HepG2 (cell line): ENCODE data around the gene PAPPA.

Source experiments
- BRCA1 ChIP-seq: sonication (generic); formaldehyde crosslinking; IDR thresholded peaks from 2 replicates; pipeline ENCODE4 v1.4.0; 2020; ENCODE audit warnings: missing genetic modification reagents
- CEBPB ChIP-seq: IDR thresholded peaks from 2 replicates; pipeline ENCODE4 v1.6.1; 2011; ENCODE audit warnings: low read depth, low read length, improper control_type of control experiment, borderline replicate concordance
- ESRRA ChIP-seq: sonication (generic); formaldehyde crosslinking; IDR thresholded peaks from 2 replicates; pipeline ENCODE4 v1.5.1; 2020; ENCODE audit warnings: mild to moderate bottlenecking, low read depth, missing genetic modification reagents
- JUND ChIP-seq: sonication (generic); formaldehyde crosslinking; IDR thresholded peaks from 2 replicates; pipeline ENCODE4 v1.8.0; 2022; ENCODE audit warnings: mild to moderate bottlenecking, missing genetic modification reagents
- LCORL ChIP-seq, 2 experiments: fragments of 450-650 bp in 1 of 2; sonication (generic) in 1 of 2; formaldehyde crosslinking in 1 of 2; IDR thresholded peaks; 2 replicates each; pipeline versions ENCODE4 v1.5.0 to v1.6.1; 2017 to 2020; ENCODE audit warnings: antibody characterized with exemption in 1 of 2, missing genetic modification reagents in 1 of 2
- NFE2L1 ChIP-seq: sonication (generic); formaldehyde crosslinking; IDR thresholded peaks from 2 replicates; pipeline ENCODE4 v1.4.0; 2020; ENCODE audit warnings: missing genetic modification reagents, mild to moderate bottlenecking, borderline replicate concordance
- RAD21 ChIP-seq: fragments of 450-650 bp; formaldehyde crosslinking; IDR thresholded peaks from 2 replicates; pipeline ENCODE4 v1.5.0; 2020; ENCODE audit warnings: mild to moderate bottlenecking
- ZBTB21 ChIP-seq: sonication (generic); formaldehyde crosslinking; IDR thresholded peaks from 2 replicates; pipeline ENCODE4 v1.4.0; 2020; ENCODE audit warnings: missing genetic modification reagents
- ZNF207 ChIP-seq: fragments of 450-650 bp; IDR thresholded peaks from 2 replicates; pipeline ENCODE4 v1.6.1; 2016; ENCODE audit warnings: antibody characterized with exemption, borderline replicate concordance
- ZNF24 ChIP-seq: fragments of 450-650 bp; IDR thresholded peaks from 2 replicates; pipeline ENCODE4 v1.6.1; 2017; ENCODE audit warnings: antibody characterized with exemption, mild to moderate bottlenecking
- TF ChIP-seq, protein P1 (sequence below): sonication (generic); formaldehyde crosslinking; IDR thresholded peaks from 2 replicates; pipeline ENCODE4 v1.5.1; 2020; ENCODE audit warnings: mild to moderate bottlenecking, missing genetic modification reagents
- TF ChIP-seq, protein P2 (sequence below): sonication (generic); formaldehyde crosslinking; IDR thresholded peaks from 2 replicates; pipeline ENCODE4 v1.5.0; 2020; ENCODE audit warnings: mild to moderate bottlenecking, missing genetic modification reagents, moderate library complexity
- TF ChIP-seq, protein P3 (sequence below): sonication (generic); formaldehyde crosslinking; IDR thresholded peaks from 2 replicates; pipeline ENCODE4 v1.4.0; 2020; ENCODE audit warnings: missing genetic modification reagents, borderline replicate concordance
- TF ChIP-seq, protein P4 (sequence below): sonication (generic); formaldehyde crosslinking; IDR thresholded peaks from 2 replicates; pipeline ENCODE4 v1.8.0; 2022; ENCODE audit warnings: mild to moderate bottlenecking, missing genetic modification reagents, moderate library complexity

DNA sequence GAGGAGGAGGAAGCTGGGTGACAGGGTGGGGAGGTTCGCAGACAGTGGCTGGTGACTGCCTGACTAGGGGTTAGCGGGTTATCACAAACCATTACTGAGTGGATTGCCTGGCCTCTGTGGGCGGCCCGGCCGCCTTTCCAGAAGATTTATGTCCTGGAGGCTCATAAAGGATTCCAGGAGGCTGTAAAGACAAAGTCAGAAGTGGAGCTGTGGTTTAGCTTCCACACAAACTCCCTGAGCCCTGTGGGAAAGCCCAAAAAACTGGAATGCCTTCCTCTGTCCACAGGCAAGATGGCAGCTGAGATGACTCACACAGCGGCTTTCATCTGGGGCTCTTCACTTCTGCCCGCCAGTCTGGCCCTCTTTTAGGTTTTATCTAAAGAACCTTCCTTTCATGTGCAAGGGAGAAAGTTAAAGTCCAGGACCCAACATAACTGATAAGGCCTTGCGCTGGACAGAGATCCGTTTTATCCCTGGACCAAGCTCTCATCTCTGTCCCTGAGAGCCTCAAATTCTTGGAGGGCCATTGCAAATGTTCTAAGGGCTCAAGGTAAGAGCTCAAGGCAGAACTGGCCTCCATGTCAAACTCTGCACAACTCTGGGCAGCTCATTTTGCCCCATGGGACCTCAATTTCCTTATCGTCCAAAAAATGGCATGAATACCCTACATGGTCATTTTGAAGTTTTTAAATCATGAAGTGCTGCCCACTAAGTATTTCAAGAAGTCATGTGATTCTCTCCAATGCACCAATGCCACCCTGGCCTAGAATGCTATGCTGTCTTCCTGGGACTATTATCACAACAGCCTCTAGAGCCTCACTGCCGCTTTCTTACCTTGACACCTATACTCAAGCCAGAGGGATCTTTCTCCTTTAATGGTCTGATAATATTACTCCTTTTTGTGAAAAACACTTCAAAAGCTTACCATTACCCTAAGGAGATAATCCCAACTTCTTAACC is 284.1 kb downstream of the PAPPA start:
- TF ChIP-seq, protein P1, sequence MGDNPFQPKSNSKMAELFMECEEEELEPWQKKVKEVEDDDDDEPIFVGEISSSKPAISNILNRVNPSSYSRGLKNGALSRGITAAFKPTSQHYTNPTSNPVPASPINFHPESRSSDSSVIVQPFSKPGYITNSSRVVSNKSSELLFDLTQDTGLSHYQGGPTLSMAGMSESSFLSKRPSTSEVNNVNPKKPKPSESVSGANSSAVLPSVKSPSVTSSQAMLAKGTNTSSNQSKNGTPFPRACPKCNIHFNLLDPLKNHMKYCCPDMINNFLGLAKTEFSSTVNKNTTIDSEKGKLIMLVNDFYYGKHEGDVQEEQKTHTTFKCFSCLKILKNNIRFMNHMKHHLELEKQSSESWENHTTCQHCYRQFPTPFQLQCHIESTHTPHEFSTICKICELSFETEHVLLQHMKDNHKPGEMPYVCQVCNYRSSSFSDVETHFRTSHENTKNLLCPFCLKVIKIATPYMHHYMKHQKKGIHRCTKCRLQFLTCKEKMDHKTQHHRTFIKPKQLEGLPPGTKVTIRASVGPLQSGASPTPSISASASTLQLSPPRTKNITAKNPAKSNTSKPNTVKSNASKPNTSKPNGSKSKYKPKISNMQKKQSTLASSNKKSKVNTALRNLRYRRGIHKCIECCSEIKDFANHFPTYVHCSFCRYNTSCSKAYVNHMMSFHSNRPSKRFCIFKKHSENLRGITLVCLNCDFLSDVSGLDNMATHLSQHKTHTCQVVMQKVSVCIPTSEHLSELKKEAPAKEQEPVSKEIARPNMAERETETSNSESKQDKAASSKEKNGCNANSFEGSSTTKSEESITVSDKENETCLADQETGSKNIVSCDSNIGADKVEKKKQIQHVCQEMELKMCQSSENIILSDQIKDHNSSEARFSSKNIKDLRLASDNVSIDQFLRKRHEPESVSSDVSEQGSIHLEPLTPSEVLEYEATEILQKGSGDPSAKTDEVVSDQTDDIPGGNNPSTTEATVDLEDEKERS (CRISPR knock-in tag), result no peak
- TF ChIP-seq, protein P2, sequence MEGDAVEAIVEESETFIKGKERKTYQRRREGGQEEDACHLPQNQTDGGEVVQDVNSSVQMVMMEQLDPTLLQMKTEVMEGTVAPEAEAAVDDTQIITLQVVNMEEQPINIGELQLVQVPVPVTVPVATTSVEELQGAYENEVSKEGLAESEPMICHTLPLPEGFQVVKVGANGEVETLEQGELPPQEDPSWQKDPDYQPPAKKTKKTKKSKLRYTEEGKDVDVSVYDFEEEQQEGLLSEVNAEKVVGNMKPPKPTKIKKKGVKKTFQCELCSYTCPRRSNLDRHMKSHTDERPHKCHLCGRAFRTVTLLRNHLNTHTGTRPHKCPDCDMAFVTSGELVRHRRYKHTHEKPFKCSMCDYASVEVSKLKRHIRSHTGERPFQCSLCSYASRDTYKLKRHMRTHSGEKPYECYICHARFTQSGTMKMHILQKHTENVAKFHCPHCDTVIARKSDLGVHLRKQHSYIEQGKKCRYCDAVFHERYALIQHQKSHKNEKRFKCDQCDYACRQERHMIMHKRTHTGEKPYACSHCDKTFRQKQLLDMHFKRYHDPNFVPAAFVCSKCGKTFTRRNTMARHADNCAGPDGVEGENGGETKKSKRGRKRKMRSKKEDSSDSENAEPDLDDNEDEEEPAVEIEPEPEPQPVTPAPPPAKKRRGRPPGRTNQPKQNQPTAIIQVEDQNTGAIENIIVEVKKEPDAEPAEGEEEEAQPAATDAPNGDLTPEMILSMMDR, result no peak
- TF ChIP-seq, protein P3, sequence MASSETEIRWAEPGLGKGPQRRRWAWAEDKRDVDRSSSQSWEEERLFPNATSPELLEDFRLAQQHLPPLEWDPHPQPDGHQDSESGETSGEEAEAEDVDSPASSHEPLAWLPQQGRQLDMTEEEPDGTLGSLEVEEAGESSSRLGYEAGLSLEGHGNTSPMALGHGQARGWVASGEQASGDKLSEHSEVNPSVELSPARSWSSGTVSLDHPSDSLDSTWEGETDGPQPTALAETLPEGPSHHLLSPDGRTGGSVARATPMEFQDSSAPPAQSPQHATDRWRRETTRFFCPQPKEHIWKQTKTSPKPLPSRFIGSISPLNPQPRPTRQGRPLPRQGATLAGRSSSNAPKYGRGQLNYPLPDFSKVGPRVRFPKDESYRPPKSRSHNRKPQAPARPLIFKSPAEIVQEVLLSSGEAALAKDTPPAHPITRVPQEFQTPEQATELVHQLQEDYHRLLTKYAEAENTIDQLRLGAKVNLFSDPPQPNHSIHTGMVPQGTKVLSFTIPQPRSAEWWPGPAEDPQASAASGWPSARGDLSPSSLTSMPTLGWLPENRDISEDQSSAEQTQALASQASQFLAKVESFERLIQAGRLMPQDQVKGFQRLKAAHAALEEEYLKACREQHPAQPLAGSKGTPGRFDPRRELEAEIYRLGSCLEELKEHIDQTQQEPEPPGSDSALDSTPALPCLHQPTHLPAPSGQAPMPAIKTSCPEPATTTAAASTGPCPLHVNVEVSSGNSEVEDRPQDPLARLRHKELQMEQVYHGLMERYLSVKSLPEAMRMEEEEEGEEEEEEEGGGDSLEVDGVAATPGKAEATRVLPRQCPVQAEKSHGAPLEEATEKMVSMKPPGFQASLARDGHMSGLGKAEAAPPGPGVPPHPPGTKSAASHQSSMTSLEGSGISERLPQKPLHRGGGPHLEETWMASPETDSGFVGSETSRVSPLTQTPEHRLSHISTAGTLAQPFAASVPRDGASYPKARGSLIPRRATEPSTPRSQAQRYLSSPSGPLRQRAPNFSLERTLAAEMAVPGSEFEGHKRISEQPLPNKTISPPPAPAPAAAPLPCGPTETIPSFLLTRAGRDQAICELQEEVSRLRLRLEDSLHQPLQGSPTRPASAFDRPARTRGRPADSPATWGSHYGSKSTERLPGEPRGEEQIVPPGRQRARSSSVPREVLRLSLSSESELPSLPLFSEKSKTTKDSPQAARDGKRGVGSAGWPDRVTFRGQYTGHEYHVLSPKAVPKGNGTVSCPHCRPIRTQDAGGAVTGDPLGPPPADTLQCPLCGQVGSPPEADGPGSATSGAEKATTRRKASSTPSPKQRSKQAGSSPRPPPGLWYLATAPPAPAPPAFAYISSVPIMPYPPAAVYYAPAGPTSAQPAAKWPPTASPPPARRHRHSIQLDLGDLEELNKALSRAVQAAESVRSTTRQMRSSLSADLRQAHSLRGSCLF (CRISPR knock-in tag), result no peak
- TF ChIP-seq NFE2L1 (no peak), CEBPB (no peak), LCORL (IDR thresholded peaks at IDR 0.05) (no peak), LCORL (CRISPR knock-in tag; IDR thresholded peaks at IDR 0.05) (no peak), ZNF207 (no peak), BRCA1 (CRISPR knock-in tag) (no peak), JUND (CRISPR knock-in tag) (no peak), ZBTB21 (no peak), ZNF24 (no peak), ESRRA (no peak), RAD21 (no peak)
- TF ChIP-seq, protein P4, sequence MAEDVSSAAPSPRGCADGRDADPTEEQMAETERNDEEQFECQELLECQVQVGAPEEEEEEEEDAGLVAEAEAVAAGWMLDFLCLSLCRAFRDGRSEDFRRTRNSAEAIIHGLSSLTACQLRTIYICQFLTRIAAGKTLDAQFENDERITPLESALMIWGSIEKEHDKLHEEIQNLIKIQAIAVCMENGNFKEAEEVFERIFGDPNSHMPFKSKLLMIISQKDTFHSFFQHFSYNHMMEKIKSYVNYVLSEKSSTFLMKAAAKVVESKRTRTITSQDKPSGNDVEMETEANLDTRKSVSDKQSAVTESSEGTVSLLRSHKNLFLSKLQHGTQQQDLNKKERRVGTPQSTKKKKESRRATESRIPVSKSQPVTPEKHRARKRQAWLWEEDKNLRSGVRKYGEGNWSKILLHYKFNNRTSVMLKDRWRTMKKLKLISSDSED (CRISPR knock-in tag), result no peak
